Dermis lymphatic vessel endothelial cell (primary cell): ENCODE results near the gene SERPINI1. TPM values are rescaled to one million over a fixed set of nuclear protein-coding genes. Genes with fewer than 3 reads are reported as not detected.

Experiments used
- total RNA-seq: library from RNA; depleted of rRNA; stranded (reverse); fragments of >200 nt; gene quantifications from 2 replicates; pipeline ENCODE4 v1.2.1, GENCODE V29; 2014

SERPINI1 gene, protein sequence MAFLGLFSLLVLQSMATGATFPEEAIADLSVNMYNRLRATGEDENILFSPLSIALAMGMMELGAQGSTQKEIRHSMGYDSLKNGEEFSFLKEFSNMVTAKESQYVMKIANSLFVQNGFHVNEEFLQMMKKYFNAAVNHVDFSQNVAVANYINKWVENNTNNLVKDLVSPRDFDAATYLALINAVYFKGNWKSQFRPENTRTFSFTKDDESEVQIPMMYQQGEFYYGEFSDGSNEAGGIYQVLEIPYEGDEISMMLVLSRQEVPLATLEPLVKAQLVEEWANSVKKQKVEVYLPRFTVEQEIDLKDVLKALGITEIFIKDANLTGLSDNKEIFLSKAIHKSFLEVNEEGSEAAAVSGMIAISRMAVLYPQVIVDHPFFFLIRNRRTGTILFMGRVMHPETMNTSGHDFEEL
- 1.1 and 1.4 TPM in 2 replicates for total RNA-seq

DNA sequence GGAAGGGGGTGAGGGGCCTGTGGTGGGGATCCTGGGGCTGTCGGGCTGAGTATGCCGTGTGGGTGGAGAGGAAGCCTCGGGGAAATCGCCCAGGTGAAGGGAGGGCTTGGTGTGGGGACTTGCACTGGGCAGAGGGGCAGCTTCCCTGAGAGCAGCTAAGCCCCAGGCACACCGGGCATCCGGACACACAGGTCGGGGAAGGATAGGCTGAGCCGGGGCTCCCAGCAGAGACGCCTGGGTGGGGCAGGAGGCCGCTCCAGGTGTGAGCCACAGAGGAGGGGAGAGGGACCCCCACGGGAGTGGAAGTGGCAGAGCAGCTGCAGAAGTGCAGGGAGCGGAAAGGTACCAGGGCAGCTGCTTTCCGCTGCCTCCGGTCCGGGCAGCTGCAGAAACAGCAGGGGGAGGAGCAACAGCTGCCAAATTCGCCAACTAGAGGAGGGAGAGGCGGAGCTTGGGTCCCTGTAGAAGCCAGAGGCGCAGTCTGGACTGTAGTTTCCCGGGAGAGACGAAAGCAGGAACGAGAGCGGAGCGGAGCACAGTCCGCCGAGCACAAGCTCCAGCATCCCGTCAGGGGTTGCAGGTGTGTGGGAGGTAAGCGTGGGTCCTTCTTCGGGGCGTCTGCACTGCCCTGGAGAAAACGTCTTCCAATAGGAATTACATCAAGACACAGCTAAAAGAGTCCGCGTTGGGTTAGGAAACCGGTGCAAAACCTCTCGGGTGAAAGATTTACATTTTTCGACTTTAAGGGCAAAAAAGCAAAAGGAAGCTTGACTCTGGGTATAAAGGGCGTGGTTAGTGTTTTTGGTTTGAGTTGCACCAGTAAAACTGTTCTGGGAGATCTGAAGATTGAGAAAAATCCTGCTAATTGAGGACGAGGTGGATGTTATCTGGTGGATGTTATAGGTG is at the start of gene SERPINI1:
SERPINI1 (plus strand) TSS at position 489 of the 906 bp plus-strand sequence. CDS start 53,408 bp downstream, outside the sequence.

DNA sequence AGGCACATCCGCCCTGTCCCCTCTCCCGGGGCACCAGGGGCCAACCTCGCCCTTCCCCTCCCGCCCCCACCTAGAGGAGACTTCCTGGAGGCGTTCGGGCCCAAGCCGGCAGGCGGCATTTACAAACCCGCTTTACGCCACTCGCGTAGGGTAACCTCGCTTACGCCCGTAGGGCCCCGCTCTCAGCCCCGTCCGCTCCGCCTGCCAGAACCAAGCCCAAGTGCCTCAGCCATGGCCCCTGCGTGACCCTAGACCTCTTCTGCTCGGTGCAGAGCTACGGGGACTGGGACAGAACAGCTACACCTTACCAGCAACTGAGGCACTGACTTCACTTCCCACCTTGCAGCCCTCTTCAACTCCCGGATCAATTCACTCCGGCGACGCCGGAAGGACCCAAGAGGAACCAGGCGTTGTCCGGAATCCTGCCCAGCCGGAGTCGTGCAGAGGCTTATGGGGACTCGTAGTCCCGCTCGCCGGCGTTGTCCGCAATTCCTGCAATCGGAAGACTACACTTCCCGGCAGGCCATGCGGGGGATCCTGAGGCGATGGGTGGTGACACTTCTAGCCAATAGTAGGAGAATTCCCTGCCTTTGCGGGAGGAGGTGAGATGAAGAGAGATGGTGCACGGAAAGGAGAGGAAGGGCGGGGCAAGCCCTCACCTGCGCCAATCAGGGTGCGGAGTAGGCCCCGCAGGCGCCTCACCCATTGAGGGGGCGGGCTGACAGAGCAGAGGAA is 856 bp upstream of the SERPINI1 start, which contains the start of gene PDCD10:
PDCD10 (minus strand) TSS at position 395 of the 735 bp plus-strand sequence. CDS start 14,735 bp downstream, outside the sequence.

Other genes with a start within 250 kb of the SERPINI1 start
- gene WDR49, start 81.8 kb upstream of the SERPINI1 start, total RNA-seq = 0.11 and 0.17 TPM in 2 replicates
- gene PDCD10, start 829 bp upstream of the SERPINI1 start, total RNA-seq = 51.9 and 62.8 TPM in 2 replicates